ENCODE data around the gene CCDC127. TPM values are rescaled to one million over a fixed set of nuclear protein-coding genes. Genes with fewer than 3 reads are reported as not detected.

Gene CCDC127
- total RNA-seq, 1 donor, result 4.3 TPM

DNA sequence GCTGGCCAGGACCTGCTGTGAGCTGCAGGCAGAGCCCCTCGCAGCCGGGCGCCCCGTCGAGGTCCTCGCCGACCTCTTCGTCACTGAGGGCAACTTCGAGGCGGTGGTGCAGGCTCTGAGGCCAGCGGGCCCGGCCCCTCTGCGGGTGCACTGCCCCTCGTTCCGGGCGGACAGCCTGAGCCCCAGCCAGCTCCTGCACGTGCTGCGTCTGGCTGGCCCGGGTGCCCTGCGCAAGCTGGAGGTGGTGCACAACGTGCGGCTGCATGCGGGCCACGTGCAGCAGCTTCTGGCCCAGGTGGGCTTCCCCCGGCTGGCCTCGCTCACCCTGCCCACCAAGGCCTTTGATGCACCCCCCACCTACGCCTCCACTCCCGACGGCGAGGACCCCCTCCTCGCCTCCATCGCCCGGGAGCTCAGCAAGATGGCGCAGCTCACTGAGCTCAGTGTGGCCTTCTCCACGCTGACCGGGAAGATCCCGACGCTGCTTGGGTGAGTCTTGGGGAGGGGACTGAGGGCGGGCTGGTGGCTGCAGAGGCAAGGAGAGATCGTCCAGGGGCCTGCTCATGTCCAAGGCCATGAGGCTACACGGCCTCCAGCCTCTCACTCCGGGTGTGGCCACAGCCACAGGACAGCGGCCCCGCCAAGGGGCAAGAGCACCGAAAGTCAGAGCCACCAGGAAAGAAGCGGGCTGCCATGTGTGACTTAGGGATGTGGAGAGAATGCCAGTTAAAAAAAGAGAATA lies 25.8 kb downstream of the CCDC127 start:
- no peak overlapping the region for H3K4me3 ChIP-seq (ENCODE audit: low read depth, low read length)
- TF ChIP-seq, protein P1, sequence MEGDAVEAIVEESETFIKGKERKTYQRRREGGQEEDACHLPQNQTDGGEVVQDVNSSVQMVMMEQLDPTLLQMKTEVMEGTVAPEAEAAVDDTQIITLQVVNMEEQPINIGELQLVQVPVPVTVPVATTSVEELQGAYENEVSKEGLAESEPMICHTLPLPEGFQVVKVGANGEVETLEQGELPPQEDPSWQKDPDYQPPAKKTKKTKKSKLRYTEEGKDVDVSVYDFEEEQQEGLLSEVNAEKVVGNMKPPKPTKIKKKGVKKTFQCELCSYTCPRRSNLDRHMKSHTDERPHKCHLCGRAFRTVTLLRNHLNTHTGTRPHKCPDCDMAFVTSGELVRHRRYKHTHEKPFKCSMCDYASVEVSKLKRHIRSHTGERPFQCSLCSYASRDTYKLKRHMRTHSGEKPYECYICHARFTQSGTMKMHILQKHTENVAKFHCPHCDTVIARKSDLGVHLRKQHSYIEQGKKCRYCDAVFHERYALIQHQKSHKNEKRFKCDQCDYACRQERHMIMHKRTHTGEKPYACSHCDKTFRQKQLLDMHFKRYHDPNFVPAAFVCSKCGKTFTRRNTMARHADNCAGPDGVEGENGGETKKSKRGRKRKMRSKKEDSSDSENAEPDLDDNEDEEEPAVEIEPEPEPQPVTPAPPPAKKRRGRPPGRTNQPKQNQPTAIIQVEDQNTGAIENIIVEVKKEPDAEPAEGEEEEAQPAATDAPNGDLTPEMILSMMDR (IDR thresholded peaks at IDR 0.05; ENCODE audit: insufficient read depth, low read depth, low read length), result no peak
- DNase-seq (ENCODE audit: low read depth), result no peak

DNA sequence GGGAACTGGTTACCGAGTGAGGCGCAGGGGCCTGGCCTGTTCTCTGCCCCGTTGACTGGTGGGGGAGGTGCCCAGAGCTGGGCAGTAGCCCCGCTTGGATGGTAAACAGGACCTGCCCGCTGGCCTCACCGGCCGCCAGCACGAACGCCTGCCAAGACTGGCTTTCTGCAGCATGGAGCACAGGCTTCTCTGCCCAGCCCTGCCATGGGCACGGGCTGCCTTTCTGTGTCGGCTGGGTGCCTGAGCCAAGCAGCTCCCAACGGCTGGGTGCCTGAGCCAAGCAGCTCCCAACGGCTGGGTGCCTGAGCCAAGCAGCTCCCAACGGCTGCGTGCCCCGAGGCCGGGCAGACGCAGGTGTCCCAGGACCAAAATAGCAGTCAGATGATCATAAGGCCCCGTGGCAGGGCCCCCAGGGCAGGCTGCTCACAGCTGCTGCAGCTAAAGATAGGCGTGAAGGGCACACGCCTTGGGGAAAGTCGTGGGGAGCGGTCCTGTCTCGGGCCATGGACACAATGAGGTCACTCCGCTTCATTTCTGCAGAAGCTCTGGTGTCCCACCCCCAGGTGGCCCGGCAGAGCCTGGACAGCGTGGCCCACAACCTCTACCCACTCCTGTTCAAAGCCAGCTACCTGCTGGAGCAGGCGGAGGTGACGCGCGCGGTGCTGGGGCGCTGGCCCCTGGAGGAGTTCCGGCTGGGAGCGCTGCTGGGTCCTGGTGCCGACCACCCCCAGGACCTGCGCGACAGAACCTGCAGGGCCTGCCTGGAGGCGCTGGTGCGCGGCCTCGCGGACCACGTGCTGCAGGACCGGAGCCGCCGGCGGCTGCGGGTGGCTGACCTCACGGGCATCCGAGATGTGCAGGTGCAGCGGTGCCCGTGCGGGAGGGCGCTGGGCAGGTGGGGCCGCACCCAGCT lies 26.7 kb downstream of the CCDC127 start, which contains the start of gene LRRC14B:
Gene LRRC14B (plus strand): TSS at position 460 of the 913 bp plus-strand sequence. CDS start 44 bp downstream, at position 504.
- no peak within 1 kb of the TSS for H3K4me3 ChIP-seq (ENCODE audit: low read depth, low read length)
- TF ChIP-seq, protein P1 (IDR thresholded peaks at IDR 0.05; ENCODE audit: insufficient read depth, low read depth, low read length), result no peak
- no peak for DNase-seq (ENCODE audit: low read depth)

DNA sequence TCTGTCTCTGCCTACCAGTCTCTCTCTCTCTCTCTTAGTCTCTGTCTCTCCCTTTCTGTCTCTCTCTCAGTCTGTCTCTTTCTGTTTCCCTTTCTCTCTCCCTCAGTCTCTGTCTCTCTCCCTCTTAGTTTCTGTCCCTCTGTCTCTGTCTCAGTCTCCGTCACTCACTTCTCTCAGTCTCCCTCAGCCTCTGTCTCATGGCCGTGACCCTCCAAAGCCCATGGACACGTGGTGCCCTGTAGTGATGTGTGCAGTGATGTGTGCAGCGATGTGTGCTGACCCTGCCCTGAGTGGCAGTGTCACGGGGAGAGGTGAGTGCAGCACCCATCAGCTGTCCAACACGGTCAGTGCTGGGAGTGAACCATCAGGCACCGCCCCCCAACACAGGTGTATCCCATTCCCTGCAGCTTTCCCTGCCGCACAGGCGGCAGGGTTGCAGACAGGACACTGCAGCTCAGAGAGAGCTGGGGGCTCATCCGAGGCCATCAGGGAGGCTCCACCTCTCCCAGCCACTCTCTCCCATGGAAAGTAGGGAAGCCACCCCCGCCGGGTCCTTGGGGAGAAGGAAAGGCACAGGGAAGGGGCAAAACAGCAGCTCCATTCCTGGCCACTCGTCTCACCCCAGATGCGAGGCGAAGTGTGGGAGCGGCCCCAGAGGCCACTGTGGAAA lies 27.5 kb downstream of the CCDC127 start:
- DNase-seq (ENCODE audit: low read depth), result no peak
- TF ChIP-seq, protein P1 (IDR thresholded peaks at IDR 0.05; ENCODE audit: insufficient read depth, low read depth, low read length), result no peak
- no peak overlapping the region for H3K4me3 ChIP-seq (ENCODE audit: low read depth, low read length)

DNA sequence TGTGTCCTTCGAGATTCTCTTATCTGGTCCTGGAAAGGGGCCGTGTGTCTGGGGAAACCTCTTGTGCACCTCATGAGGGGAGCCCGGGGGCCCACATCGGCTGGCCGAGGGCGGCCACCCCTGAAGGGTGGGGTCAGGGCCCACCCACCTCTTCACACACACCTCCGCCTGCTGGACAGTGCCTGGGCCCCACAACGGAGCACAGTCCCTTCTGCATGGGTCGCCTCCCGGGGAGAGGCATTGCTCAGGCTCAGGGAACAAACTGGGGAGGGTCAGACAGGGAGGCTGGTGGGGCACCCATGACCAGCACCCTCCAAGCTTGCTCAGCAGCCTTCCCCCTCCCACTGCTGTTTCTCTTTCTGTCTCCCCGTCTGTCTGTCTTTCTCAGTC lies 28.0 kb downstream of the CCDC127 start:
- no peak overlapping the region for H3K4me3 ChIP-seq (ENCODE audit: low read depth, low read length)
- DNase-seq (ENCODE audit: low read depth), result no peak
- TF ChIP-seq, protein P1 (IDR thresholded peaks at IDR 0.05; ENCODE audit: insufficient read depth, low read depth, low read length), result no peak

DNA sequence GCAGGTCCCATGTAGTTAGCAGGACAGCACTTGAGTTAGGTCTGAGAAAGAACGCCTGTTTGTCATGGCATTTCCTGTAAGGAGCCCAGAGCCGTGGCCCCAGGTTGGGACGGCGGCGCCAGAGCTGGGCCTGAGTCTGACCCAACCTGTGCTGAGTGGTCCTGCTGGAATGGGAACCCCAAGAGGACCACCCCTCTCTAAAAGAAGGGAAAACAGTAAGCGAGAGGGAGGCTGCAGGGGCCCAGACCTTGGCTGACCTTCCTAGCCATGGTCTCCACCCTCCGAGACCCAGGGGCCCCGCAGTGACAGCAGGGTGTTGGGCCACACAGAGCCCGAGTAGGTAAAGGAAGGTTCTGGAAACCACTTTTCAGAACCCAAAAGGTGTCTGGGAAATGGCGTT lies 28.5 kb downstream of the CCDC127 start:
- H3K4me3 ChIP-seq (ENCODE audit: low read depth, low read length), result no peak overlapping the region
- TF ChIP-seq, protein P1 (IDR thresholded peaks at IDR 0.05; ENCODE audit: insufficient read depth, low read depth, low read length), result no peak
- no peak for DNase-seq (ENCODE audit: low read depth)

Measured in fibroblast of villous mesenchyme (primary cell).